HEK293 (cell line): ENCODE data around the gene ACOT7.

ENCODE experiments used
- CTCF ChIP-seq: fragments of 450-650 bp; formaldehyde crosslinking; IDR thresholded peaks from 2 replicates; pipeline ENCODE4 v1.5.1; 2016; ENCODE audit warnings: missing biosample characterization, missing genetic modification characterization
- ELK4 ChIP-seq: IDR thresholded peaks from 2 replicates; pipeline ENCODE4 v1.6.1; 2011; ENCODE audit warnings: mild to moderate bottlenecking, low read depth, low read length, borderline replicate concordance
- PRDM2 ChIP-seq: fragments of 450-650 bp; formaldehyde crosslinking; IDR thresholded peaks from 2 replicates; pipeline ENCODE4 v1.5.1; 2016; ENCODE audit warnings: missing biosample characterization, missing genetic modification characterization, borderline replicate concordance
- REST ChIP-seq: fragments of 450-650 bp; formaldehyde crosslinking; IDR thresholded peaks from 2 replicates; pipeline ENCODE4 v1.5.1; 2016; ENCODE audit warnings: missing biosample characterization, missing genetic modification characterization
- ZEB2 ChIP-seq: fragments of 450-650 bp; formaldehyde crosslinking; IDR thresholded peaks from 2 replicates; pipeline ENCODE4 v1.5.1; 2016; ENCODE audit warnings: missing biosample characterization, missing genetic modification characterization
- ZNF175 ChIP-seq: fragments of 450-650 bp; formaldehyde crosslinking; IDR thresholded peaks from 2 replicates; pipeline ENCODE4 v1.5.1; 2016; ENCODE audit warnings: missing biosample characterization, missing genetic modification characterization
- ZNF416 ChIP-seq: fragments of 450-650 bp; formaldehyde crosslinking; IDR thresholded peaks from 2 replicates; pipeline ENCODE4 v1.5.1; 2016; ENCODE audit warnings: missing biosample characterization, missing genetic modification characterization
- ZSCAN5A ChIP-seq: fragments of 450-650 bp; formaldehyde crosslinking; IDR thresholded peaks from 2 replicates; pipeline ENCODE4 v1.5.1; 2016; ENCODE audit warnings: missing biosample characterization, missing genetic modification characterization

GRCh38 chr1:6300342-6301048, 93.1 kb downstream of the ACOT7 start:
- TF ChIP-seq ZSCAN5A (no peak), ZNF416 (tag by site-specific recombination) (no peak), CTCF (no peak), ZNF175 (tag by site-specific recombination) (no peak), ZEB2 (tag by site-specific recombination) (no peak), REST (tag by site-specific recombination) (no peak), ELK4 (no peak), PRDM2 (no peak)
